GM18907 (cell line): ENCODE measurements around the gene VRTN.
"Not testable (repeated sequence)": the region's sequence is repeated elsewhere in the genome, so short reads cannot be mapped to it uniquely, and the experiment has no call there.

ENCODE experiments used
- ATAC-seq: cut with Tn5 transposase; IDR thresholded peaks from one replicate; pipeline ENCODE4 v1.9.1; 2021; ENCODE audit warnings: mild to moderate bottlenecking, moderate library complexity; ENCODE audit not compliant: unreplicated experiment

The VRTN gene

DNA sequence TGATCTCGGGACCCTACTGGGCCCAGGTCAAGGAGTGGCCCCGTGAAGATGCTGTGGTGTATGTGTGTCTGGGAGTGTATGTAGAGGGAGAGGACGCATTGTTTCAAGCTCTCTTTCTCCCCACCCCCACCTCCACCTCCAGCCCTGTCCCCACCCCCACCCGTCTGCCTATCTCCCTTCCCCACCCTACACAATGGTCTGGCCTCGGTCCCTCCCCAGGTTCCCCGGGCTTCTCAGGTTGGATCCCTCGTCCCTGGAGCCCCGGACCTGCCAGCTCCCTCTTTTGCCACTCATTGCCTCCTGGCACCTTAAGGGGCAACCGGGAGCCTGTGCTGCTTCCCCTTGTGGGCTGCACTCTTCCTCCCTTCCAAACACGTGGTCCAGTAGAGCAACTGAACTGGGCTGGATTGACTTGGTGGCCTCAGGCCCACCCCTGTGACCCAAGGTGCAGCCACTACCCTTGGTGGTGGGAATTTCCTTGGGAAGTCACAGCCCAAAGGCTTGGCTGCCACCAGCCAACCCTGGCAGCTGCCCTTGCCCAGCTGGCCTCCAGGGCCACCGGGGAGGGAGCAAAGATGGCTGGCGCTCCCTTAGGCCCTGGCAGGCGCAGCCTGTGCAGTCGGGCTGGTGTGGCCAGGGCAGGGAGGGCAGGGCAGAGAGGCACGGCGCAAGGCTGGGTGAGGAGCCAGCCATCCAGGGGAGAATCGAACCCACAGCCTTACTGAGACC, 628 bp downstream of the VRTN start:
- ATAC-seq, result no peak

DNA sequence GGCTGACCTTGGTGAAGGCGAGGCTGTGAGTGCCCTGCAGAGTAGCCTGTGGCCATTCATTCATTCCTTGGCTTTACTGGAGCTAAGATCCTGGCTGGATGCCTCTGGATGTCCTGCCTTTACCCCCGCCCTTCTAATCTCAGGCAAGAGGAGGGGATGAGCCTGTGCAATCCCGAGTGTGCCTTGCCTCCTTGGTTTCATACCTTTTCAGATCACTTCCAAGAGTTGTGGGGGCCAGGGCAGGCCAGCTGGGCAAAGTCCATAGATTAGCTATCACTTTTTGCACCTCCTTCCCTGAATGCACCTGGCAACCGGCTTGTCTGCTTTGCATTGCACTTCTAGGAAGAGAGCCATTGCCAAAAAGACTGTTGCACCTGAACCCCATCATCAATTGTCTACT, 1.5 kb downstream of the VRTN start:
- no peak for ATAC-seq

DNA sequence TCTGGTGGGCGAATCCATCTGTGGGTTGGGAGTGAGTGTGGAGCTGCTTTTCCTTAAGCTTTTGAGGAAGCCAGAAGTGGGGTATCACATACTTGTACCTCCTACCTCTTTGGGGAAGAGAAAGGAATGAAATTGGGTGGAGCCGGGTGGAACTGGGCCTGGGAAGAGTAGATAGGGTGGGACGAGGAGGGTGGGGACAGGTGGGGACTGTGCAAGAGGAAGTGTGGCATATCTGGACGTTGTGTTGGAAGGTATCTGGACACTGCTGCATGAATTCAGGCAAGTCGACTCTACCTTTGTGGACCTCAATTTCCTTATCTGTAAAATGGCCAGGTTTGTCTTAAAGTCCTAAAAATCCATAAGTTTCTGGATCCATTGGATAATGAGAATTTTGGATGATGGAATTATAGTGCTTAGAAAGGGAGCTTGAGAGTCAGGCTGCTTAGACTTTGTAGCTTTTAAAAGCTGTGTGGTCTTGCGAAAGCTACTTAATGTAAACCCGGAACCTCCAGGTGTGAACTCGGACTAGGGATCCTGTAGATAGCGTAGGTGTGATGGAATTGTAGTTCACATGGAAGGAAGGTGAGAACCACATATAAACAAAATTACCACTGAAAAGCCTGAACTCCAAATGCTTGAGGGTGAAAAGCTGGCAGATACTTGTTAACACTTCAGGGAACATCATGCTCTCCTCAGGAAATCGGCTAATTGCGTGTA, 2.1 kb downstream of the VRTN start:
- no peak for ATAC-seq

DNA sequence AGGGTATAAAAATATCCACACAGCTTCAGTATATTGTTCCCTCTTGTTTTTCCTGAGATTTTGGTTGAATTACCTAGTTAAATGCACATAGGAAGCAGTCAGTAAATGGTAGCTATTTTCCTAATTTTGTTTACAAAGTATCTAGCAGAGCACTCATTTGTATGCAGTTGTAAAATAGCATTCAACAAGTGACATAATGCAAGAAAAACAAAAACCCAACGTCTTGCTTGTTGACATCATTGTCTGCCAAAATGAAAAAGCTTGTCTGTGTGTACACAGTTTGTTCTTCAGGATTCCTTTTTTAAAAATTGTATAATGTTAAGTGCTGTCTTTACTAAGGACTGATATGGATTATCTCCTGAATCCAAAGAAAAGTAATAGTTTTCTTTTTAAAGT, 2.7 kb downstream of the VRTN start:
- ATAC-seq, result no peak

DNA sequence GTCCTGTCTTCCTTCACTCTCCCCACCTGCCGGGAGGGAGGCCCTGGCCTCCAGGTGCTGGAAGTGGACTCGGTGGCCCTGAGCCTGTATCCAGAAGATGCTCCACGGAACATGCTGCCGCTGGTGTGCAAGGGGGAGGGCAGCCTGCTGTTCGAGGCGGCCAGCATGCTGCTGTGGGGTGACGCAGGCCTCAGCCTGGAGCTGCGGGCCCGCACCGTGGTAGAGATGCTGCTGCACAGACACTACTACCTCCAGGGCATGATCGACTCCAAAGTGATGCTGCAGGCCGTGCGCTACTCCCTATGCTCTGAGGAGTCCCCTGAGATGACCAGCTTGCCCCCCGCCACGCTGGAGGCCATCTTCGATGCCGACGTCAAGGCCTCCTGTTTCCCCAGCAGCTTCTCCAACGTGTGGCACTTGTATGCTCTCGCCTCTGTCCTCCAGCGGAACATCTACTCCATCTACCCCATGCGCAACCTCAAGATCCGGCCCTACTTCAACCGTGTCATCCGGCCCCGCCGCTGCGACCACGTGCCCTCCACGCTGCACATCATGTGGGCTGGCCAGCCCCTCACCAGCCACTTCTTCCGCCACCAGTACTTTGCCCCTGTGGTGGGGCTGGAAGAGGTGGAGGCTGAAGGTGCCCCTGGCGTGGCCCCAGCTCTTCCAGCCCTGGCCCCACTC, 8.8 kb downstream of the VRTN start:
- no peak for ATAC-seq

DNA sequence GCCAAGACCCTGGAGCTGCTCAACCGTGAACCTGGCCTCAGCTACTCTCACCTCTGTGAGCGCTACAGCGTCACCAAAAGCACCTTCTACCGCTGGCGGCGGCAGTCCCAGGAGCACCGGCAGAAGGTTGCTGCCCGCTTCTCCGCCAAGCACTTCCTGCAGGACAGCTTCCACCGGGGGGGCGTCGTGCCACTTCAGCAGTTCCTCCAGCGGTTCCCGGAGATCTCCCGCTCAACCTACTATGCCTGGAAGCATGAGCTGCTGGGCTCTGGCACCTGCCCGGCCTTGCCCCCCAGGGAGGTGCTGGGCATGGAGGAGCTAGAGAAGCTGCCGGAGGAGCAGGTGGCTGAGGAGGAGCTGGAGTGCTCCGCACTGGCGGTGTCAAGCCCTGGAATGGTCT, 9.3 kb downstream of the VRTN start:
- ATAC-seq, result no peak

DNA sequence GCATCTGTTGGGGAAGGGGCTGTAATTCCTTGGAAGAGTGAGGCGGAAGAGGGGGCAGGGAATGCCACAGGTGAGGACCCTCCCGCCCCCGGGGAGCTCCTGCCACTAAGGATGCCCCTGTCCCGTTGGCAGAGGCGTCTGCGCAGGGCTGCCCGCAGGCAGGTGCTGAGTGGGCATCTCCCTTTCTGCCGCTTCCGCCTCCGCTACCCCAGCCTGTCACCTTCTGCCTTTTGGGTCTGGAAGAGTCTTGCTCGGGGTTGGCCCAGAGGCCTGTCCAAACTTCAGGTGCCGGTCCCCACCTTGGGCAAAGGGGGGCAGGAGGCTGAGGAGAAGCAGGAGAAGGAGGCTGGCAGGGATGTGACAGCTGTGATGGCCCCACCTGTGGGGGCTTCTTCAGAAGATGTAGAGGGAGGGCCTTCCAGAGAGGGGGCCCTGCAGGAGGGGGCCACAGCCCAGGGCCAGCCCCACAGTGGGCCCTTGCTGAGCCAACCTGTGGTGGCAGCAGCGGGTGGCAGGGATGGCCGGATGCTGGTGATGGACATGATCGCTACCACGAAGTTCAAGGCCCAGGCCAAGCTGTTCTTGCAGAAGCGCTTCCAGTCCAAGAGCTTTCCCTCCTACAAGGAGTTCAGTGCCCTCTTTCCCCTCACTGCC, 10.0 kb downstream of the VRTN start:
- ATAC-seq, result no peak

DNA sequence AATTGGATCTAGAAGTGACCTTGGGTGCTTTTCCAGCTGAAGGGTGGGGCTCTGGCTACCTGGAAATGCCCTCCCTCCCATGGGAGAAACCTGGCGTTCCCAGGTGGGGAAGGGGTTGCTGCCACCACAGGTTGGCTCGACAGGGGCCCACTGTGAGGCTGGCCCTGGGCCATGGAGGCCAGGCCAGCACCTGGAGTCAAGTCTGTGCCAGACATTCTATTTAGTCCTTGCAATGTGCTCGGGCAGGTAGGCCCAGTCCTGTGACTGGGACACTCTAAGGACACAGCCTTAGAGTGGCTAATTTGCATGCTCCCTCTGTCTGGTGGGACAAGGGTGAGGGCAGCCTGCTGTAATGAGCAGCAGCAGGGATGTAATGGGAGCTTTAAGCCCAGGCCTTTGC, 11.9 kb downstream of the VRTN start:
- ATAC-seq, result no peak

DNA sequence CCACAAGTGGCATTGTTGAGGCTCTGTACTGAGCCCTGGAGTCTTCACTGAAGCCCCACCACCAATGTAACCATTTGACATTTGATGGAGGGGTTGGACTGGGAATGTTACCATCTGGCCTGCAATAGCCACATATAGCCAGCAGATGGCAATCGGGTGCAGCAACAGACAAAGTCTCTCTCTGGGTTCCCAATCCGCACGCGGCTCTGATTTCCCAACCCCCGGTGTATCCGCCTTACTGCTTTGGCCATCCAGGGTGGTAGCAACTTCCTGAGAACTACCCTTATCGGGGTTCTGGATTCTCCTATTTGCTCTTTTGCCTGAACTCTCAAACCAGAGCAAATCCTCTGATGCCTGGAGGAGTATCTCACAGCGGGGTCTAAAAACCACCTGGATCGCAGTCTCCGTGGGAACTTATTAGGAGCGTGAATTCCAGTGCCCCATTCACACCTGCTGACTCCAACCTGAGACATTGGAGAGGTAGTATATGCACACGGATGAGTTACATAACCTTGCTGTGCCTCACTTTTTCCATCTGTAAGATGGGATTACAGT, 14.2 kb downstream of the VRTN start:
- peak; percentile 49 for ATAC-seq

DNA sequence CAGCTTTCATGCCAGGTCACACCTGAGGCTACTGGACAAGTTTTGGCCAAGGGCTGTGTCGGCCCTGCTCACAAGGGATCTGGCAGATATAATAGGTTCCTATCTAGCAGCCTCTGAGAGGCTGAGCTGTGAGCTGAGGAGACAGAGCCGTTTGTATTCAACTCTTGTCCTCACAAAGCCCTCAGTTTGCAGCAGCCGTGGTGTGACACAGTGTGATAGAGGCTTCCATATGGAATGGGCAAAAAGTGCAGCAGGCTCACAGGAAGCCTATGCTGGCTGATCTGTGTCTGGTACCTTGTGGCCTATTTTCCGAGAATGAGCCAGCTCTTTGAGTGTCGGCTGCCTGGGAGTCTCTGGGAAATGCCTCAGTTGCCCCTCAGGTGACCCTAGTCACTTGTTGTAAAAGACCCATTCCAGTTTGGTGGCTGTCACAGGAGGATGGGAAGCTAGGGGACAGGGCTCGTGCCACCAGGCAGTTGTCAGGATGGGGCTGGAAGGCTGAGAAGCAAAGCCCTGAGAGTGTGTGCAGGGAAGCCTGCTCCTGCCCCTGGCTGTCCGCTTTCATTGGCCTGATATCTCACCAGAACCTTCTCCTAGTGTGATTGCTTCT, 16.1 kb downstream of the VRTN start:
- no peak for ATAC-seq

DNA sequence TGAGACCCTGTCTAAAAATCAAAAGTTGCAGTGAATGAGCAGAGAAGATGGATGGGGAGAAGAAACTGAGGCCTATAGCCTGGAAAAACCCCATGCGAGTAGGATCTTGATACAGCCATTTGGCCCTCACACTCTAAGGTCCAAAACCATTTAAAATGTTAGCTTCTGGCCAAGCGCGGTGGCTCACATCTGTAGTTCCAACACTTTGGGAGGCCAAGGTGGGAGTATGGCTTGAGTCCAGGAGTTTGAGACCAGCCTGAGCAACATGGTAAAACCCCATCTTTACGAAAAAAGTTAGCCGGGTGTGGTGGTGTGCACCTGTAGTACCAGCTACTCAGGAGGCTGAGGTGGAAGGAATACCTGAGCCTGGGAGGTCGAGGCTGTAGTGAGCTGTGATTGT, 19.8 kb downstream of the VRTN start:
- ATAC-seq, result no peak

DNA sequence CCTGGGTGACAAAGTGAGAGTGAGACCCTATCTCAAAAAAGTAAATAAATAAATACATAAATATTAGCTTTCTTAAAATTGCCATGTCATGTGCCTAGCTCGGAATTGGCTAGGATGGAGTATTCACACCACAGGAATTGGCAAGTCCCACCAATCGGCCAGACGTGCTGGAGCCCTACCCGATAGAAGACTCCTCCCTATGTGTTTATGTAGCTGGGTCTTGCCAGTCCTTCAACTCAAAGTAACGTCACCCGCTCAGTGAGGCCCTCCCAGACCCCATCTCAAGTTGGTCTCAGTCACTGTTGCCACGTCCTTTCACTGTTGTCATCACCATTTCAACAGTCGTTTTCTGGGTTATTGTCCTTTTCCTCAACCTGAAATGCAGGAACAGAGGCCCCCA, 20.2 kb downstream of the VRTN start:
- no peak for ATAC-seq

DNA sequence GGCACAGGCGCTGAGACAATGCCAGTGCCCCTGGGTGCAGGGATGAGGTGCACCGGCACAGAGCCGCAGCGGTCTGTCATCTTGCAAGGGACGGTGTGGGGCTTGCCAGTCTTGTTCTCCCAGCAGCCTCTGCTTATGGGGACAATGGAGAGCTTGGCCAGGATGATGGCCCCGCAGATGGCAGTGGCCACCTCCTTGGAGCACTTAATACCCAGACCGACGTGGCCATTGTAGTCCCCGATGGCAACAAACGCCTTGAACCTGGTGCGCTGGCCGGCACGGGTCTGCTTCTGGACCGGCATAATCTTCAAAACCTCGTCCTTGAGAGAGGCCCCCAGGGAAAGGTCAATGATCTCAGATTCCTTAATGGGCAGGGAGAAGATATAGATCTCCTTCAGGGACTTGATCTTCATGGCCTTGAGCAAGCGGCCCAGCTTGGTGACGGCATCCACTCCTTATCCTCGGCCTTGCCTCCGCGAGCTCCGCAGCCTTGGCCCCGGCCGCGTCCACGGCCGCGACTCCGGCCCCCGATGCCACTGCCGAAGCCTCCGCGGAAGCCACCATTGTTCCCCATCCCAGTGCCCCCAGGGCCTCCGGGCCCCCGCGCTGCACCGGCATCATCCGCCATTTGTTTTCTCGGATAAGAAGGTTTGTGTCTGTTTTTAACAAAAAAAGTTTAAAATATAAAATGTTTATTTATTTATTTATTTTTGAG, 29.9 kb downstream of the VRTN start:
- ATAC-seq, result no peak

DNA sequence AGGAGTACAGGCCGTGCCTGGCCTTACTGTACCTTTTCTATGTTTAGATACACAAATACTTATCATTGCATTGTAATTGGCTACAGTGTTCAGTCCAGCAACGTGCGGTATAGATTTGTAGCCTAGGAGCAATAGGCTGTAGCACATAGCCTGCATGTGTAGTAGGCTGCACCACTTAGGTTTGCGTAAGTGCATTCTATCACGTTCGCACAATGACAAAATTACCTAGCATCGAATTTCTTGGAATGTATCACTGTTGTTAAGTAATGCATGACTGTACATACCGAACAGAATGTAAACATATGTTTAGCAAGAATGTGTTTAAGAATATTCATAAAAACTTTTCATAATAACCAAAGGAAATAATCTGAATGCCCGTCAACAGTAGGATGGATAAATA, 31.9 kb downstream of the VRTN start:
- ATAC-seq, result no peak

DNA sequence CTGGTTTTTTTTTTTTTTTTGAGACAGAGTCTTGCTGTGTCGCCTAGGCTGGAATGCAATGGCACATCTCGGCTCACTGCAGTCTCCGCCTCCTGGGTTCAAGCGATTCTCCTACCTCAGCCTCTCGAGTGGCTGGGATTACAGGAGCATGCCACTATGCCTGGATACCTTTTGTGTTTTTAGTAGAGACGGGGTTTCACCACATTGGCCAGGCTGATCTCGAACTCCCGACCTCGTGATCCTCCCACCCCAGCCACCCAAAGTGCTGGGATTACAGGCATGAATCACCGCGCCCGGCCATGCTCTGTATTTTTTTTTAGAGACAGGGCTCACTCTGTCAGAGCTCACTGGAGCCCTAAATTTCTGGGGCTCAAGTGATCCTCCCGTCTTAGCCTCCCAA, 32.6 kb downstream of the VRTN start:
- no peak for ATAC-seq

DNA sequence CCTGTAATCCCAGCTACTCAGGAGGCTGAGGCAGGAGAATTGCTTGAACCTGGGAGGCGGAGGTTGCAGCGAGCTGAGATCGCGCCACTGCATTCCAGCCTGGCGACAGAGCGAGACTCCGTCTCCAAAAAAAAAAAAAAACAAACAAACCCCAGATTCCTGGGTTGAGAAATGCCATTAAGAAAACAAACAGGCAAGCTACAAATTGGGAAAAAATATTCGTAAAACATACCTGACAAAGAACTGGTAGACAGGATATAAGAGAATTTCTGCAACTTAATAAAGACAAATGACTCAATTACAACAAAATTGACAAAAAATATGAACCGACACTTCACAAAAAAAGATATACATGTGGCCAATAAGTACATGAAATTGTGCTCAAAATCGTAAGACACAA, 33.3 kb downstream of the VRTN start:
- not testable (repeated sequence) for ATAC-seq

DNA sequence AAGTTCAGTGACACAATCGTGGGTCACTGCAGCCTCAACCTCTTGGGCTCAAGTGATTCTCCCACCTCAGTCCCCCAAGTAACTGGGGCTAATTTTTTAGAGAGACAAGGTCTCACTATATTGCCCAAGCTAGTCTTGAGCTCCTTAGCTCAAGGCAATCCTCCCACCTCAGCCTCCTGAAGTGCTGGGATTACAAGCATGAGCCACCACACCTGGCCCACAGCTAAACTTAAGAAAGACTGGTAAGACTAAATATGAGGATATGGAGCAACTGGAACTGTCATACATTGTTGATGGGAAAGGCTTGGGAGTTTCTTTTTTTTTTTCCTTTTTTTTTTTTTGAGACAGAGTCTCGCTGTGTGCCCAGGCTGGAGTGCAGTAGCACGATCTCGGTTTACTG, 34.0 kb downstream of the VRTN start:
- ATAC-seq, result no peak

DNA sequence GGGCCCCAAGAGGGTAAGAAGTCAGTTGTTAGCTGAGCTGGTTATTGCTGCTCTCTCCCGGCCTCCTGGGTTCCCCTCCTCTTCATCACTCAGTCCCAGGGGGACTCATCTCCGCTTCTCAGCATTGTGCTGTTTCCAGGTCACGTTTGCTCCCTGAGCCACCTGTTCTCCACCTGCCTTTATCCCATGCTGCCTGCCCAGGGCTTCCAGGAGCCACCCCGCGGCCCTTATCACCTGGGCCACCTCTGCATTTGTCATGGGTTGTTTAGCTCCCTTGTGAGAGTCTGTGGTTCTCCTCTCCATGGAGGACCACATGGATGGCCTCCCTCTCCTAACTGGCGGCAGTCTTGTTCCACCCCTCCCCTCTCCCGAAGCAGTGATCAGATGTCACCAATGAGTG, 41.7 kb downstream of the VRTN start:
- no peak for ATAC-seq

DNA sequence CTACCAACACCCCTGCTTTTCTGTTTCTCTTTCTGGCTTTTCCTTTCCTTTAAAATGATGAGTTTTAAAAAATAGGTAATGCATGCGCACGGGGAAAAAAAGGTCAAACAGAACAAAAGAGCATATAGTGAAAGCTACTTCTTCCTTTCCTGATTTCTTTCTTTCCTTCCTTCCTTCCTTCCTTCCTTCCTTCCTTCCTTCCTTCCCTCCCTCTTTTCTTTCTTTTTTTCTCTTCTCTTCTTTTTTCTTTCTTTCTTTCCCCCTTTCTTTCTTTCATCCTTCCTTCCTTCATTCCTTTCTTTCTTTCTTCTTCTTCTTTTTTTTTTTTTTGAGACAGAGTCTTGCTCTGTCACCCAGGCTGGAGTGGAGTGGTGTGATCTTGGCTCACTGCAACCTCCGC, 42.2 kb downstream of the VRTN start:
- ATAC-seq, result not testable (repeated sequence)

DNA sequence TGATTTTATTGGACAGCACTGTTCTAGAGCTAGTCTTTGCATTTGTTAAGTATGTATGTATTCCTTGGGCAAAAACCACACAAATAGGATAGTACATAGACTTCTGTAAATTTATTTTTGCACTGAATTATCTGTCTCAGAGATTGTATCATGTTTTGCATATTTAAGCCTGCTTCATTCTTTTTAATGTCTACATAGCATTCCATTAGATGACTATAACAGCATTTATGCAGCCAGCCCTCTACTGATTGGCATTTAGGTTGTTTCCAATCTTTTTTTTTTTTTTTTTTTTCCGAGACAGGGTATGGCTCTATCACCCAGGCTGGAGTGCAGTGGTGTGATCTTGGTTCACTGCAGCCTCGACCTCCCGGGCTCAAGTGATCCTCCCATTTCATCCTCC, 43.2 kb downstream of the VRTN start:
- ATAC-seq, result no peak
